ENCODE measurements around the gene GLI3.

The GLI3 gene

DNA sequence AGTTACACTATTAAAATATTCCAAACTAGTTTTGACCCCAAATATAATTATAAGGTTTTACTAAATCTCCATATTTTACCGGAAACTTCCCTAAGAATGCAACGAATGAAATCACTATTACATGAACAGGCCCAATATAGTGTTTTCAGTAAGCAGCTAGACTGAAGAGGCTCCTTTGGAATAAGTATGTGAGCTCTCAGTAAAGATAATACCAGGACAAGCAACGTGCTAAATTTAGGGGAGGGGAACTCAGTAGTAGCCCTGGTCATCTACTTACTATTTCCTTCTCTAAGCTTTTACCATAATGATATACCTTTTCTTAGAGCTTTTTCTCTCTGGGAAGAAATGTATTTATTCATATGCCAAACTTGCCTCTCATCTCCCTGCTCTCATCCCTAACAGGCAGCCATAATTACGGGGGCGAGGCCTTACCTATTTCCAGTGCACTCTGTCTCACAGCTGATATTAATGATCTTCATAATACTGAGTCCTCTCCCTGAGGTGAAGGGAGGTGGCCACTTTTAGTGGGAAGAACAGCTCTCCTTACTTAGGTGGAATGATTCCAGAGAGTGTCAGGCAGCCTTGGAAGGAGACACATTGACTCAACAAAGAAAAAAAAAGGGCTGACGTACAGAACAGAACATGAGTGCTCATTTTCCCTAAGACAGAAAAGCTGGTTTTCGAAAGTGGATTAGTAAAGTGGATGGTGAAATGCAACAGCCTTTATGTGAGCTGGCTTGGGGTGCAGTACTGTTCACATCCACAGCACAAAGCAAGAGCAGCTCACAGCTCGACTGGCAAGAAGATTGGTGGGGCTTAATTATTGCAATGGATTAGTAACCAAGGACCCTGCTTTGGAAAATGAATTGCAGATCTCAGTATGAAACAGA, 165.4 kb downstream of the GLI3 start:
- DNase-seq: no peak

- DNase-seq: no peak
Measured at GRCh38 chr7:42070068-42070467, 166.9 kb downstream of the GLI3 start.

- no peak for DNase-seq
Measured at GRCh38 chr7:42069590-42069989, 167.4 kb downstream of the GLI3 start.

- no peak for DNase-seq
Measured at GRCh38 chr7:42068554-42069280, 168.3 kb downstream of the GLI3 start.

- no peak for DNase-seq
Measured at GRCh38 chr7:42065942-42066341, 171.1 kb downstream of the GLI3 start.

DNA sequence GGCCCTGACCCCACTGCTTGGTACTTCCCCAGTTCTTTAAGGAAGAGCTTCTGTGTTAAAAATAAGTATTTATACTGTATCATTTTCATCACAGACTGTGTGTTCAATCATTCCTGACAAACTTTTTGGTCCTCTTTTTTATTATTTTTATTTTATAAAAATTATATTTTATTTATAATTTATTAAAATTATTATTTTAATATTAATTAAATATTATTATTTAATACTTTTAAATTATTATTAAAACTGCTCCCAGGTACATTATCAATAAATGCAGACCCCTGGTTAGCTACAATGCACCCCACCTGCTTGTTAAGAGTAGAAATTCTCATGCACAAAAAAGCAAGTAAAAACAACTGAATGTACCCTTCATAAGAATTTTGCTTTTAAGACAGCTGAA, 172.0 kb downstream of the GLI3 start:
- DNase-seq: no peak

DNA sequence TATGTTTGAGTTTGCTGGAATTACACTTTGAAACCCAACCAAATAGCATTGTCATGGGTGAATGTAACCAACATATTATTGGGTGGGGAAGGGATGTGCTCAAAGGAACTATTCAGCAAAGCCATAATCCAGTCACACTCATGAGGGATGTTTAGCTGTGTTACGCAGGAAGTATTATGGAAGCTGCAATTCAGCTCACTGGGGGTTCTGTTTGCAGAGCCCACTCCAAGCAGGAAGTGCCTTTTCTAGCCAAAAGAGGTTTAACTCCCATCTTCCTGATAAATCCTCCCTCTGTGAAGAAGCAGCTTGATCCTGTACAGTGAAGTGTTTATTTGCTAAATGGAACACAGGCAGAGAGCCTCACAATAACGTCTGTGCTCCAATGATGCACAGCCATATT, 172.5 kb downstream of the GLI3 start:
- DNase-seq: no peak

DNA sequence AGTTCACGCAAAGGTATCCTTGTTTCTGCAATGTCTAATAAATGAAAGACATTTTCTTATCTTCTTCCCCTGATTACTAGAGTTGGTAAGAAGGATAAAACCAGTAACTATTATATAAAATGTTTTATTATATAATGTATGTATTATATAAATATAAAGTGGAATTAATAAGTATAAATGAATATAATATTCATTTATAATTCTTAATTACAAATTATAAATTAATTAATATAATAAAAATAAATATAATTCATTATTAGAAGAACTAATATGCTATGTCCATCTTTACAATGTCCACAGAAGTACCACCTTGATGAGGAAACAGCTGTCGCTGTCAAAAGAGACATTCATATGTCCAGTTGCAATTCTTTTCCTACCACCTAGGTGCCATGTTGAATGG, 177.7 kb downstream of the GLI3 start:
- no peak for DNase-seq

- DNase-seq: no peak
Measured at GRCh38 chr7:42057331-42057730, 179.7 kb downstream of the GLI3 start.

- DNase-seq: no peak
Measured at GRCh38 chr7:42055171-42055570, 181.8 kb downstream of the GLI3 start.

GRCh38 chr7:42053834-42054233, 183.2 kb downstream of the GLI3 start:
- DNase-seq: no peak

GRCh38 chr7:42049761-42050160, 187.2 kb downstream of the GLI3 start:
- no peak for DNase-seq

GRCh38 chr7:42046483-42046882, 190.5 kb downstream of the GLI3 start:
- no peak for DNase-seq

DNA sequence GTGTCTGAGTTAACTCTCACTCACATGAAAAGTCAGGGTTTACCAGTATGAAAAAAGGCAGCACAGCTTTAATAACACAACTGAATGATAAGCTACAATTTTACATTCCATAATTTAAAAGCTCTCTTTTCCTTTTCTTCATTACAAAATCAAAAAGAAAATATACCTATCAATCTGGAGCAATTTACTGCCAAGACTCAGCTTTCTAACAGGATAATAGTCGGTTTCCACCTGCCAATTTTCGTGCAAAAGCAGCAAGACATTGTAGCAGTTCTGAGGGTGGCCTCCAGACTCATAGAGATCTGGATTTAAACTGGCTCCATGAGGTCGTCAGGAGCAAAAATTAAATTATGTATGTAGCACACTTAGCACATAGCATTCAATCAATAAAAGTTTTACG, 191.0 kb downstream of the GLI3 start:
- no peak for DNase-seq

GRCh38 chr7:42039921-42040320, 197.1 kb downstream of the GLI3 start:
- DNase-seq: no peak

- no peak for DNase-seq
Measured at GRCh38 chr7:42035210-42035609, 201.8 kb downstream of the GLI3 start.

GRCh38 chr7:42033480-42033879, 203.5 kb downstream of the GLI3 start:
- DNase-seq: no peak

GRCh38 chr7:42029405-42029804, 207.6 kb downstream of the GLI3 start:
- no peak for DNase-seq

- DNase-seq: no peak
Measured at GRCh38 chr7:42027521-42027920, 209.5 kb downstream of the GLI3 start.

DNA sequence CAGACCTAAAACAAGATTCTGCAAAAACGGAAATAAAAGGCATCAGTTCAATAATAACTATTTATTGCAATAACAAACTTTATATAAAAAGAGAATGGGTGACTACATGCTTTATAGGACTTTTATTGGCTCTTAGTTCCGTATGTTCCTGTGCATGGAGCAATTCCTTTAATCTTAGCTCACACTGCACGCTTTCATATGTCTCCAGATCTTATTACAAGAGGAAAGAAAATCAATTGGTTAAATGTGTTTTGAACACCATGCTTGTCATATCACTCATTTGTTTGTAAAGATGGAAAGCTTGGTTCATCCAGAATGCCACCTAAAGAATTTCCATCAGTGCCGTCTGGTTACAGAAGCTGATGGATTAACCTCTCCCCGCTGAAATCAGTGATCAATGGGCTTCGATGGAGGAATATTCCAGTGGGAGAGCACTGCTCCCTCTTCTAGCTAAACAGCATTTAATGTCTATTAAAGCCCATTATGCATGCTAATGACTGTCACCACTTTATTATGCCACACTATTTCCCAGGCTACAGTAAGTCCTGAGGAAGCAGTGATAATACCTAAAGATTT, 210.3 kb downstream of the GLI3 start:
- no peak for DNase-seq

DNA sequence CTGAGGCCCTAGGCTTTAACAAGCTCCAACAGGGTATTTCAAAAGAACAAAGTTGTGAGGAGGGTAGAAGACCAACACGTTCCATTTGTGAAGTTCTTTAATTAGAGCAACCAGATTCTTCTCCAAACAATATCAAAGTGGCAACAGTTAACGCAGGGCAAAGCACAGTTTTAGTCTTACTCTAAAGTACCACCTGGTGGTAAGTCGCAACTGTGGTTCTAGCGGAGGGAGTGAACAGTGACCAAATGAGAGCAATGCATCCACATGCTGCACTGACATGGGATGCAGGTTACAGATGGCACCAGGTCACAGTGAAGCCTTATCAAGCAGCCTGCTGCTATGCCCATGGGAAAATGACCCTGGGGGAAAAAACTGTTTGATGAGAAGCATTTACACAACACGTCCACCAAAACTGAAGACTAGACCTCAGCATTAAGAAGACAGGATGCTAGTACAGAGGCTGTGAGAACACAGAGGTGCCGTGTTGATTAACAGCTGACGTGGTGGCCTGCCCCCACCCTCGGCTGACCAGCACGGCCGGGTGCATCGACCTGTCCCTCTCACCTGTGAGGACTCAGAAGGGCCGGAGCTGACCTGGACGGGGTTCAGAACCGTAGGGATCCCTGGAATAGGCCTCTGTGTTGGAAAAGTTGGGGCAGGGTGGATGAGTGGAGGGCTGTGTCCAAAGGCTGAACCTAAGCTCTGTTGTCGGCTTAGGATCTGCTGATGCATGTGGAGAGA, 211.2 kb downstream of the GLI3 start:
- no peak for DNase-seq

DNA sequence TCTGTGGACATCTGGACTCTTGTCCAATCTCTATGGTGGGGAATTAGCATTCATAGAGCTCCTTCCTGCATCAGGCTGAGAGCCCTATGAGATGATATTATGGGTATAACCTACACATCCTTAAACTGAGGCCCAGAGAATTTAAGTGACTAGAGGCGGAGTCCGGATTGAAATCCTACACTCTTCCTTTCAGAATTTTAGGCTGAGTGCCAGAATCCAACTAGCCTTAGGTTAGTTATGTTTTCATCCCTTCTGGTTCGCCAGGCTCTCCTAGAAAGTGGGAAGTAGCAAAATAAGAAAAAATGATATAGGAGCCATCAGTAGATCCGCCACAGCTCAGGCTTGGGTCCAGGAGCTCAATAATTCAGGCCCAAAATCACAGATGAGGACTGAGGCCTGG, 212.5 kb downstream of the GLI3 start:
- DNase-seq: no peak

DNA sequence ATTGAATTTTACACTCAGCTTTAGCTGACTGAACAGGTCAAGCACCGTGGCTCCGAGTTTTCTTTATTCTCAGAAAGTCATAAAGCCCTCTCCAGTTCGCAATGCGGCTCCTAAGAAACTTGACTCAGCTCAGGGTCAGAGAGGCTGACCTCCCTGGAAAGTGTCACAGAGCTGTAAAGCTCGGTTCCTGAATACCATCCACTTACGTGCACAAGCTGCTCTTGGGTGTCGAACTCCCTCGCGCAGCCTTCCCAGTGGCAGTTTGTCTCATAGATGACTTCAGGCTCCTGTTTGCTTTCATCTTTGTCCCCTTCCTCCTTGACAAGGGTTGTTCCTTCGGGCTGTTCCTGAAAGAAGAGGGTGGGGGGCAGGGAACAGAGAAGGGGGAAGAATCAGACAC, 213.7 kb downstream of the GLI3 start:
- no peak for DNase-seq

All from activated T-cell treated with anti-CD3 and anti-CD28 coated beads, Interleukin-2, amount 50 U/mL, for 1 hour (primary cell).